ENCODE data around the gene ADCY4. TPM values are rescaled to one million over a fixed set of nuclear protein-coding genes. Genes with fewer than 3 reads are reported as not detected.

ADCY4 gene
- total and polyA plus RNA-seq, 2 of the 13 experiments (the other 11 are each of a cell fraction or from before 2014, with no cell fraction given): 0.03 TPM; not detected in 1

DNA sequence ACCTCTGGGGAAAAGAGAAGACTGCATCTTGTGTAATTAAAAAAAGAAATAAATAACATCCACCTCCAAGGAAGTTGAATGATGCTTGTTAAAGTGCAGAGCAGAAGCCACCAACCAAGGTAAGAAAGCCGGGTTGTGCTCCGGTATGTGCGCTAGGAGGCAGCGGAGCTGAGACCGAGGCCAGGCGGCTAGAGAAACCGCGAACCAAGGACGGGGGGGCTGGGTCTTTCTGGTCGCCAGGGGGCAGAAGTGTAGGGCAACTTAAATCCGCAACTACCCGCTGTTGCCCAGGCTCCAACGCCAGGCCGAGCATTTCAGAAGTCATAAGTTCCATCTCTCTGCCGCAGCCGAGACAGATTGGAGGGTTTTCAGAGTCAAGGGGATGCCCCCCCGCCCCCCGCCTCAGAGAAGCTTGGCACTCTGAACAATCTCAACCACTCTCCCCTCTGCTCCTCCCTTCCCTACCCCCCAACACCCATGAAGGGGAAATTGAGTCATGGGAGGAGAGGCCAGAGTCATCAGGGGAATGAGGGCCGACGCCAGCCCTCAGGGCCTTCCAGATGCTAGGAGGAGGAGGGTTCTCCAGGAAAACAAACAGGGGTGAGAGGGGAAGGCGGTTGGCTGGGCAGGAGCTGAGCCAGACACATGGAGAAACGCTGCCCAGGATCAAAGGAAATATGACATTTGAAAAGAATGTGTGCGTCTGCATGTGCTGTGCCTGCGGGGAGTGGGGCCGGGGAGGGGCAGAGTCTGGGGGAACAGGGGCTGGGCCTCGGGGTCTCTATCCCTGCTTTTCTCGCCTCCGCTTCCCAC lies 30.9 kb upstream of the ADCY4 start (continued):
- TF ChIP-seq, protein P1, sequence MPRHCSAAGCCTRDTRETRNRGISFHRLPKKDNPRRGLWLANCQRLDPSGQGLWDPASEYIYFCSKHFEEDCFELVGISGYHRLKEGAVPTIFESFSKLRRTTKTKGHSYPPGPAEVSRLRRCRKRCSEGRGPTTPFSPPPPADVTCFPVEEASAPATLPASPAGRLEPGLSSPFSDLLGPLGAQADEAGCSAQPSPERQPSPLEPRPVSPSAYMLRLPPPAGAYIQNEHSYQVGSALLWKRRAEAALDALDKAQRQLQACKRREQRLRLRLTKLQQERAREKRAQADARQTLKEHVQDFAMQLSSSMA (CRISPR knock-in tag; IDR thresholded peaks at IDR 0.05): no peak
- TF ChIP-seq KDM3A (CRISPR knock-in tag; IDR thresholded peaks at IDR 0.05; ENCODE audit: low read depth) (peak; percentile 97), SRSF4 (IDR thresholded peaks at IDR 0.05; ENCODE audit: low read depth, low read length, poor library complexity, severe bottlenecking) (no peak), CSRNP1 (CRISPR knock-in tag; IDR thresholded peaks at IDR 0.05) (peak; percentile 63; the same call in 1 of the 2 replicates), ZNF605 (CRISPR knock-in tag; IDR thresholded peaks at IDR 0.05) (peak; percentile 82), ZNF772 (CRISPR knock-in tag; IDR thresholded peaks at IDR 0.05) (peak; percentile 72; the same call in 1 of the 2 replicates), TCF12 (IDR thresholded peaks at IDR 0.05) (no peak), TCF12 (CRISPR knock-in tag; IDR thresholded peaks at IDR 0.05) (no peak; the same call in 1 of the 2 replicates), YEATS2 (CRISPR knock-in tag; IDR thresholded peaks at IDR 0.05; ENCODE audit: borderline replicate concordance) (peak; percentile 81; the same call in 1 of the 2 replicates), MTF1 (CRISPR knock-in tag; IDR thresholded peaks at IDR 0.05) (no peak), NFIC (IDR thresholded peaks at IDR 0.05; ENCODE audit: low read length) (no peak), GATAD1 (CRISPR knock-in tag; IDR thresholded peaks at IDR 0.05) (peak; percentile 73), ZNF333 (CRISPR knock-in tag; IDR thresholded peaks at IDR 0.05; ENCODE audit: borderline replicate concordance) (peak; percentile 97), ZIK1 (CRISPR knock-in tag; IDR thresholded peaks at IDR 0.05; ENCODE audit: borderline replicate concordance, low read depth) (0 out of 2 replicates have a peak, but pooled peaks have one; percentile 6), NCOA2 (CRISPR knock-in tag; IDR thresholded peaks at IDR 0.05) (no peak), TOPORS (CRISPR knock-in tag; IDR thresholded peaks at IDR 0.05) (peak; percentile 93; the same call in 1 of the 2 replicates)
- TF ChIP-seq, protein P2, sequence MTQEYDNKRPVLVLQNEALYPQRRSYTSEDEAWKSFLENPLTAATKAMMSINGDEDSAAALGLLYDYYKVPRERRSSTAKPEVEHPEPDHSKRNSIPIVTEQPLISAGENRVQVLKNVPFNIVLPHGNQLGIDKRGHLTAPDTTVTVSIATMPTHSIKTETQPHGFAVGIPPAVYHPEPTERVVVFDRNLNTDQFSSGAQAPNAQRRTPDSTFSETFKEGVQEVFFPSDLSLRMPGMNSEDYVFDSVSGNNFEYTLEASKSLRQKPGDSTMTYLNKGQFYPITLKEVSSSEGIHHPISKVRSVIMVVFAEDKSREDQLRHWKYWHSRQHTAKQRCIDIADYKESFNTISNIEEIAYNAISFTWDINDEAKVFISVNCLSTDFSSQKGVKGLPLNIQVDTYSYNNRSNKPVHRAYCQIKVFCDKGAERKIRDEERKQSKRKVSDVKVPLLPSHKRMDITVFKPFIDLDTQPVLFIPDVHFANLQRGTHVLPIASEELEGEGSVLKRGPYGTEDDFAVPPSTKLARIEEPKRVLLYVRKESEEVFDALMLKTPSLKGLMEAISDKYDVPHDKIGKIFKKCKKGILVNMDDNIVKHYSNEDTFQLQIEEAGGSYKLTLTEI (CRISPR knock-in tag; conservative IDR thresholded peaks at IDR 0.05): no peak
- TF ChIP-seq, protein P3, sequence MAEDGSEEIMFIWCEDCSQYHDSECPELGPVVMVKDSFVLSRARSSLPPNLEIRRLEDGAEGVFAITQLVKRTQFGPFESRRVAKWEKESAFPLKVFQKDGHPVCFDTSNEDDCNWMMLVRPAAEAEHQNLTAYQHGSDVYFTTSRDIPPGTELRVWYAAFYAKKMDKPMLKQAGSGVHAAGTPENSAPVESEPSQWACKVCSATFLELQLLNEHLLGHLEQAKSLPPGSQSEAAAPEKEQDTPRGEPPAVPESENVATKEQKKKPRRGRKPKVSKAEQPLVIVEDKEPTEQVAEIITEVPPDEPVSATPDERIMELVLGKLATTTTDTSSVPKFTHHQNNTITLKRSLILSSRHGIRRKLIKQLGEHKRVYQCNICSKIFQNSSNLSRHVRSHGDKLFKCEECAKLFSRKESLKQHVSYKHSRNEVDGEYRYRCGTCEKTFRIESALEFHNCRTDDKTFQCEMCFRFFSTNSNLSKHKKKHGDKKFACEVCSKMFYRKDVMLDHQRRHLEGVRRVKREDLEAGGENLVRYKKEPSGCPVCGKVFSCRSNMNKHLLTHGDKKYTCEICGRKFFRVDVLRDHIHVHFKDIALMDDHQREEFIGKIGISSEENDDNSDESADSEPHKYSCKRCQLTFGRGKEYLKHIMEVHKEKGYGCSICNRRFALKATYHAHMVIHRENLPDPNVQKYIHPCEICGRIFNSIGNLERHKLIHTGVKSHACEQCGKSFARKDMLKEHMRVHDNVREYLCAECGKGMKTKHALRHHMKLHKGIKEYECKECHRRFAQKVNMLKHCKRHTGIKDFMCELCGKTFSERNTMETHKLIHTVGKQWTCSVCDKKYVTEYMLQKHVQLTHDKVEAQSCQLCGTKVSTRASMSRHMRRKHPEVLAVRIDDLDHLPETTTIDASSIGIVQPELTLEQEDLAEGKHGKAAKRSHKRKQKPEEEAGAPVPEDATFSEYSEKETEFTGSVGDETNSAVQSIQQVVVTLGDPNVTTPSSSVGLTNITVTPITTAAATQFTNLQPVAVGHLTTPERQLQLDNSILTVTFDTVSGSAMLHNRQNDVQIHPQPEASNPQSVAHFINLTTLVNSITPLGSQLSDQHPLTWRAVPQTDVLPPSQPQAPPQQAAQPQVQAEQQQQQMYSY (CRISPR knock-in tag; IDR thresholded peaks at IDR 0.05): peak; percentile 92
- TF ChIP-seq, protein P4, sequence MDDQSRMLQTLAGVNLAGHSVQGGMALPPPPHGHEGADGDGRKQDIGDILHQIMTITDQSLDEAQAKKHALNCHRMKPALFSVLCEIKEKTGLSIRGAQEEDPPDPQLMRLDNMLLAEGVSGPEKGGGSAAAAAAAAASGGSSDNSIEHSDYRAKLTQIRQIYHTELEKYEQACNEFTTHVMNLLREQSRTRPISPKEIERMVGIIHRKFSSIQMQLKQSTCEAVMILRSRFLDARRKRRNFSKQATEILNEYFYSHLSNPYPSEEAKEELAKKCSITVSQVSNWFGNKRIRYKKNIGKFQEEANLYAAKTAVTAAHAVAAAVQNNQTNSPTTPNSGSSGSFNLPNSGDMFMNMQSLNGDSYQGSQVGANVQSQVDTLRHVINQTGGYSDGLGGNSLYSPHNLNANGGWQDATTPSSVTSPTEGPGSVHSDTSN (CRISPR knock-in tag; IDR thresholded peaks at IDR 0.05; ENCODE audit: borderline replicate concordance): no peak

Data from HepG2 (cell line).